ENCODE results near the gene AP1S3. TPM values are rescaled to one million over a fixed set of nuclear protein-coding genes. Genes with fewer than 3 reads are reported as not detected.
A peak's percentile ranks its signal among the peaks of the same experiment; 100 is the strongest.
"Not testable (repeated sequence)": the region's sequence is repeated elsewhere in the genome, so short reads cannot be mapped to it uniquely, and the experiment has no call there.

Gene AP1S3
- total and polyA plus RNA-seq, 2 of the 4 experiments (the other 2 are of a cell fraction) = 2.5 to 4.1 TPM

- H3K27ac ChIP-seq (ENCODE audit: insufficient read depth, low read length); H3K9me1 ChIP-seq (ENCODE audit: insufficient read depth, low read length); H3K4me1 ChIP-seq (ENCODE audit: control insufficient read depth, insufficient read depth, low read length); H3K4me2 ChIP-seq (ENCODE audit: low read depth, low read length); H3K4me3 ChIP-seq (ENCODE audit: insufficient read depth, low read depth, low read length); ATAC-seq (ENCODE audit: low read depth); H4K91ac ChIP-seq (ENCODE audit: insufficient read depth, low read depth, low read length); H2BK15ac ChIP-seq (ENCODE audit: low read depth, low read length); DNase-seq; H3K18ac ChIP-seq (ENCODE audit: low read depth, low read length); H3K14ac ChIP-seq (replicated peaks; ENCODE audit: low read depth, low read length); H4K5ac ChIP-seq (ENCODE audit: low read depth, low read length); POLR2A ChIA-PET (ENCODE audit: unreplicated experiment); BruUV-seq (replicated peaks); H3K9me3 ChIP-seq (ENCODE audit: control insufficient read depth, insufficient read depth, low read length); H3K79me1 ChIP-seq (ENCODE audit: low read depth in 1 of 2, low read length in 2 of 2); H3K4ac ChIP-seq (ENCODE audit: low read depth, low read length); H2BK5ac ChIP-seq (ENCODE audit: low read depth, low read length, poor library complexity, severe bottlenecking); H2BK120ac ChIP-seq (ENCODE audit: low read depth, low read length); dilution Hi-C loops (cut with HindIII; ENCODE audit: low sequenced_read_pairs, unreplicated experiment); H3K9ac ChIP-seq (ENCODE audit: low read depth, low read length); in situ Hi-C loops (cut with MboI; ENCODE audit: low sequenced_read_pairs); H4K20me1 ChIP-seq (ENCODE audit: insufficient read depth, low read length); H4K8ac ChIP-seq (ENCODE audit: low read depth in 2 of 2, low read length in 2 of 2); H2BK20ac ChIP-seq (ENCODE audit: low read depth, low read length); intact Hi-C loops (cut with micrococcal nuclease); H2AFZ ChIP-seq (replicated peaks; ENCODE audit: low read length, poor library complexity); H3K56ac ChIP-seq (ENCODE audit: extremely low read depth, insufficient read depth, low read length); H2AK9ac ChIP-seq (replicated peaks; ENCODE audit: low read depth, low read length, poor library complexity); H2AK5ac ChIP-seq (ENCODE audit: low read depth, low read length); H3K27me3 ChIP-seq (ENCODE audit: control insufficient read depth, insufficient read depth, low read length): not testable (repeated sequence)
- WGBS, 2 experiments (ENCODE audit: extremely low coverage in 2 of 2, insufficient read length in 1 of 2) = 100% methylated on average over 2 of the region's 12 CpGs; no CpG with 5 or more reads in 1 of the 2 experiments
- Histone ChIP-seq H3K36me3 (ENCODE audit: control insufficient read depth, insufficient read depth, low read length) (peaks cover 19% of the 10 kb centered on the region), H3K23ac (ENCODE audit: low read depth, low read length) (peak overlapping the region; percentile 82; the same call in 1 of the 2 replicates)
- CTCF ChIA-PET = interaction anchor here (0.8 kb wide), 1 partner anchor 8 kb away, joined by 3 read pairs; no protein-coding TSS in a partner anchor
These were observed 34.3 kb upstream of the AP1S3 start for GRCh38 chr2:223871661-223872060.

Measured in IMR-90 (cell line).